HG02610 (cell line): ENCODE measurements around the gene SERPINA1.

Experiments
- ATAC-seq: cut with Tn5 transposase; IDR thresholded peaks from one replicate; pipeline ENCODE4 v1.9.1; 2021; ENCODE audit warnings: mild to moderate bottlenecking, moderate library complexity; ENCODE audit not compliant: unreplicated experiment

Gene SERPINA1

GRCh38 chr14:94384342-94384741 is 4.1 kb downstream of the SERPINA1 start:
- no peak for ATAC-seq

GRCh38 chr14:94383777-94384176 is 4.6 kb downstream of the SERPINA1 start:
- no peak for ATAC-seq

- no peak for ATAC-seq
Observed at GRCh38 chr14:94382716-94383596, 5.4 kb downstream of the SERPINA1 start.

- no peak for ATAC-seq
Observed at GRCh38 chr14:94382099-94382715, 6.2 kb downstream of the SERPINA1 start.

- no peak for ATAC-seq
Observed at GRCh38 chr14:94381149-94382030, 7.0 kb downstream of the SERPINA1 start.

- ATAC-seq: no peak
Observed at GRCh38 chr14:94380225-94381148, 7.9 kb downstream of the SERPINA1 start.

GRCh38 chr14:94379291-94380224 is 8.8 kb downstream of the SERPINA1 start:
- no peak for ATAC-seq

GRCh38 chr14:94378527-94379290 is 9.7 kb downstream of the SERPINA1 start:
- no peak for ATAC-seq

- ATAC-seq: no peak
Observed at GRCh38 chr14:94377866-94378470, 10.4 kb downstream of the SERPINA1 start.

- no peak for ATAC-seq
Observed at GRCh38 chr14:94376976-94377865, 11.2 kb downstream of the SERPINA1 start.

- ATAC-seq: no peak
Observed at GRCh38 chr14:94376108-94376975, 12.1 kb downstream of the SERPINA1 start.

- ATAC-seq: no peak
Observed at GRCh38 chr14:94375552-94376107, 12.8 kb downstream of the SERPINA1 start.

GRCh38 chr14:94374749-94375260 is 13.6 kb downstream of the SERPINA1 start:
- no peak for ATAC-seq

- ATAC-seq: no peak
Observed at GRCh38 chr14:94374116-94374515, 14.3 kb downstream of the SERPINA1 start.

GRCh38 chr14:94373708-94374107 is 14.7 kb downstream of the SERPINA1 start:
- no peak for ATAC-seq
